Fibroblast of peridontal ligament (primary cell): ENCODE data around the gene CLDND1.
"Not testable (repeated sequence)": the region's sequence is repeated elsewhere in the genome, so short reads cannot be mapped to it uniquely, and the experiment has no call there.

Source experiments
- DNase-seq: peaks from one replicate; pipeline ENCODE4 v3.0.0-alpha.2; 2010; ENCODE audit errors: extremely low read depth

Gene CLDND1

DNA sequence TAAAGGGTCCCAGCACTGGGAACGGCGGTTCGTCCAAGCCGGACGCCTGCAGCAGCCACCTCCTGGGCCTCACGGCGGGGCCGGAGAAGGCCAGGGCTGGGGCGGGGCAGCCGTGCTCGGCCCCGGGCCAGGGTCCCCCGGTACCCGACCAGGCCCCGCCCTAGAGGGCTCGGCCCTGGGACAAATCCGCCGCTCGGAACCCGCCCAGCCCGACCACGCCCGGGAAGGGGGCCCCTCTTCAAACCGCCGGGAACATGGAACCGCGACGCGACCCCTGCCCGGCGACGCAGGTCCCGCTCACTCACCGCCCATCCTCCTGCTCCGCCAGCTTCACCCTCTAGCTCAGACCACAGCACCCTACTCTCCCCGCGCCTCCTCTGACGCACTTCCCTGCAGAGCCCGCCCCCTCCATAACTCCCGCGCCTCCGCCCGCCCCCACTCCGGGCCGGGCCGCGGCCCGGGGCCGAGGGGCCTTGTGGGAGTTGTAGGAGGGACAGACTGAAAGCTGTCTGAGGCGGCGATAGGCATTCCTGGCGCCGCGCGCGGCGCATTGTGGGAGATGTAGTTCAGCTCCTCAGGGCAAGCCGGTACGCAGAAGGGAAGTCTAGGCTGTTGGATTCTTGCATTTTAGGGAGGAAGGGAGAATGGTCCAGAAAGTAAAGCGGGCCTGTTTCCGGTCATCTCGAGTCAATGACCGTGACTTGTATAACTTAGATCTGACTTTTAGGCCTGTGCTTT lies at the start of gene CLDND1:
TSS of gene CLDND1 (minus strand) at position 359 of the 738 bp plus-strand sequence. CDS start 1,478 bp downstream, outside the sequence.
- DNase-seq, result peak; percentile 93

GRCh38 chr3:98568402-98568801 lies 45.7 kb upstream of the CLDND1 start:
- no peak for DNase-seq

DNA sequence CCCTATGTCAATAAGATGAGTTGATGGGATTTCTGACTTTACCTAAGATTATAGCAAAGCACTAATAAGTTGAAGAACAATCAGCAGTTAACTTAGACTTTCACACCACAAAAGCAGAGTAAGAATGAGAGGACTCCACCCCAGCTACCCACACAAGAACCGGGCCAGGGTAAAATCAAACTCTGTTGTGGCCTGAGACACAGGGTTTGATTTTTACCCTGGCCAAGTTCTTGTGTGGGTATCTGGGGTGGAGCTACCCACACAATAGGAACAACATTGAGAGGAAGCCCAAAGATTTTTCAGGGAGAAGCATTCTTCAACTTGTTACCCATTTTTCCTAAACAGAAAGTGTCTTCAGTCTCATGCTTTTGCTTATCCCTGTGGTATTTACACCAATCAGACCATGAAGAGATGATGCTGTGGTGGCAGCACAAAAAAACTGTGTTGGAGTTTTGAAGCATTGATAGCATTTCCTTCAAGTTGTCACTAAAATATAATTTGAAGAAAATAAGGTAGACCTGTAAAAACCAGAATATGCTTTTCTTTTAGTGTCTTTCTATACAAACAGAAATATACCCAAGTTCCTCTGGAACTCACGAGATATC lies 45.1 kb upstream of the CLDND1 start:
- DNase-seq, result no peak

DNA sequence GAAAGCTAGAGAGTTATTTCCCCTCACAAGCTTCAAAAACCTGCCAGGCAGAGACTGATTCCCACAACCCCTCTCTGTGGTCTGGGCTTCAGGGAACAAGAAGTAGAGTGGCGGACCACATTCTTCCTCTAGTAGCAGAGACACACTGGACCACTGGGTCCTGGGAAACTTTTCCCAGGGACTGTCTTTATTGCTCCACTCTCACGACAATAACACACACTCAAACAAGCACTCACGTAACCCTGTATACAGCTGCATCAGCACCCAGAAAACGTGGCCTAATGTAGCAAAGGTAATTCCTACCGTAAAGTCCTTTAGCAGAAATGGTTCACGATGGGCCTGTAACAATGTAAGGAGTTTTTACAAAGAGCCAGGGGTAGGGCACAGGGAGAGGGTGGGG lies 43.1 kb upstream of the CLDND1 start:
- DNase-seq, result no peak

DNA sequence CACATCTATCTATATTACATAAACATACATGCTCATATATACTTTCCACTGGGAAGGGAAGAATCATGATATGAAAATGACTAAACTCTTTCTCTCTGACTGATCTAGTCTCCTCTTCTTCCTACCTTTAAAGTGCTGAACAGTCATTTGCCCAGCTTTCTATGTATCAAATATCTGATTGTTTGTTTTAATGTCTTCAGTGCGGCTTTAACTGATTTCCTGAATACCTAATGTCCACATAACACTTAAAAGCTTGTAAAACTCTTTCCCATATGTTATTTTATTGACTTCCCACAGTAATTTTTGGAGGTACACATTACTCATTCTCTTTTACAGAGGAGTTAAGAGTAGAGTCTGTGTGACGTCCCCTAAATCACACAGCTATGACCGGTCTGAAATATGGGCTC lies 42.5 kb upstream of the CLDND1 start:
- no peak for DNase-seq

GRCh38 chr3:98564282-98565005 lies 41.7 kb upstream of the CLDND1 start:
- DNase-seq, result no peak

DNA sequence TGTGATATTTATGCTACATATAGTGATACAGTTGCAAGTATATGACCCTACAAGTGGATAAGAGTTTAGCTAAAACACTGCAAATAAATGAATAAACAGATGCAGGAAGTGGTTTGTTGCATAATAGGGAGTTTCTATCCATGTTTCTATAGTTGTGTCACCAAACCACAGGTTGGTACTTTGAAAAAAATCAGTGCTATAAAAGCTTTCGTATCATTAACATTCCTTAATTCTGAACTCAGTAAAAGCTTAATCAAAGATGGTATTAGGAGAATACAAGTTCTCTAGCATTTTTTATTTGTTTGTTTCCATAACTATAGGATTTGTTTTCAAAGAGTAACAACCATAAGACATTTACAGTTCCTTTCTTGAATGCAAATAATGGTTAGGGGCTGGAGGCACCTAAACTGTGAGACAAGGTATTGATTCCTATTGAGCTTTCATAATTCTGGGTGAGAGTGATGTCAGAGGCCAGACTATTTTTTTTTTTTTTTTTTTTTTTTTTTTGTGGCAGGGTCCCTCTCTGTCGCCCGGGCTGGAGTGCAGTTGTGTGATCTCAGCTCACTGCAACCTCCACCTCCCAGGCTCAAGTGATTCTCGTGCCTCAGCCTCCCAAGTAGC lies 41.1 kb upstream of the CLDND1 start:
- DNase-seq, result peak; percentile 35

DNA sequence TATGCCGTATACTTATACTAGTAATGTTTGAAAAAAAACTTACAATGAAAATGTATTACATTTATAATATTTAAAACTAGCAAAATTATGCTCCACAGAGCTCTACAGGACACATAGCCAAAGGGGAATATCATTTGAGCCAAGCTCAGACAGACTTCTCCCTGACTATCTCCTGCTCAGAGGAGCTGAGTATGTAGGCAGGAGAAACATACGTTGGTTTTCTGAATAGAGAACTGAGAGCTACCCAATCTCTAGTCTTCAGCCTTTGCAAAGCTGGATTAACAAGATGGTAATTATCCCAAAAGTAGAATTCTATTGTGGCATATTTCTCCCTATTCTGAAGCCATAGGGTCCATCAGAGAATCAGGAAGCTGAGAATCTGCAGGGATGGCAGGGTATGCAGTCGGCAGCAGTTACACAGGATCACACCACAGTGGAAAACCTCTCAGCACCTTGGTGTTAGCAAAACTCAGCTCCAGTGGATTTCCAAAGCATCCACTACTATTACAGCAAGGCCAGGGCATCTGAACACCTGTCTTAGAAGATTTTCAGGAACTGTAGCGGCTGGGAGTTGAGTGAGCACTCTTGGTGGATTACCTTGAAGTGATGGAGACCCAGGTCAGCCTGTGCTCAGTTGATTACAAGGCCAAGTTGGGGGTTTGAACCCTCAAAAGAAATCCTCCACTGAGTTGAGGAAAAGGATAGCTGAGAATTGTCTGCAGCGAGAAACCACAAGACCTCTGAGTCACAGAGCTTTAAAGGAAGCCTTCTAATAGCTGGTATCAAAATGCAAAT lies 39.2 kb upstream of the CLDND1 start:
- no peak for DNase-seq

GRCh38 chr3:98560911-98561310 lies 38.2 kb upstream of the CLDND1 start:
- no peak for DNase-seq

- DNase-seq, result not testable (repeated sequence)
Observed at GRCh38 chr3:98559769-98560168, 37.1 kb upstream of the CLDND1 start.

DNA sequence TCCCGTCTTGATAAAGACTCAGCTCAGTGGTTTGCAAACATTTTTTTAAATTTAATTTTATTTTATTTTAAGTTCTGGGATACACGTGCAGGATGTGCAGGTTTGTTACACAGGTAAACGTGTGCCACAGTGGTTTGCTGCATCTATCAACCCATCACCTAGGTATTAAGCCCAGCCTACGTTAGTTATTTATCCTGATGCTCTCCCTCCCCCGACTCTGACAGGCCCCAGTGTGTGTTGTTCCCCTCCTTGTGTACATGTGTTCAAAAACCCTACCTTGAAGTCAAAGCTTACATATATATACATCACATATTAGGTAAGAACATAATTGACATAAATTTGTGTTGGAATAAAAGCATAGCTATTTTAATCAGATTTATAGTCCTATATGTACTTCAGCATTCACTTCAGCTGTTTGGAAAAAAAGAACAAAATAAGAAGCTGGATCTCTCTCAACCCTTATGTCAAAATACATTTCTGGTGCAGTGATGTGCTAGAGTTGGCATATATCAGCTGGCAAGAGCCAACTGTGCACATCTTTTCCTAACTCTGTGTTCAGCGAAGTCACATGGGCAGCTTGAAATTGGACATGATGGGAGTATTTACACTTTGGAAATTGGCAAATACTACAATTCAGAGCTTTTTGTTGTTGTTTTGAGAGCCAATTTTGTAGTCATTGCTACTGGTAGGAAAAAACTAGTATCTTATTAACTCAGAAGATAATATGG lies 35.6 kb upstream of the CLDND1 start:
- DNase-seq, result no peak

DNA sequence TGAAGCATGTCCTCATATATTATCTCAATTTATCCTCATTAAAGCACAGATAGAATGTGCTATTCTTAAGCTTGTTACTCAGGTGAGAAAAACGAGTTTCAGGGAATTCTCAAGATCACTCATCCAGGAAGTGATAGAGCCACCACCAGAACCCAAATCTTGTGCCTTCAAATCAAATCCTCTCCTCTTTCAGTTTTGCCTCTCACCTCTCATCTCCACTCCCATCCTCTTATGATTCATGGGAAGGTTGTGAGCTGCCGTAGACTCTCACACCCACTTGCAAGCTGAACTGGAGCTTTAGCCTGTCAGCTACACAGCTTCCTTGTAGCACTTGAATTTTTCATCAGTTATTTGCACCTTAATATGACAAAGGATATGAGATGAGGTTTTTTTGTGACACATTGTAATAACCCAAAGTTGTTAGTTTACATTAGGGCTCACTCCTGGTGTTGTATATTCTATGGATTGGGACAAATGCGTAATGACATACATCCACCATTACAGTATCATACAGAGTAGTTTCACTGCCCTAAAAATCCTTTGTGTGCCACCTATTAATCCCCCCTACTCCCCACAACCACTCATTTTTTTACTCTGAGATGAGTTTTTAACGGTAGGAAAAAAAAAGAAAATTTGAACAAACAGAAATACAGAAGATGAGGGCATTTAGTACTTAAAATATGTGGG lies 34.8 kb upstream of the CLDND1 start:
- no peak for DNase-seq

DNA sequence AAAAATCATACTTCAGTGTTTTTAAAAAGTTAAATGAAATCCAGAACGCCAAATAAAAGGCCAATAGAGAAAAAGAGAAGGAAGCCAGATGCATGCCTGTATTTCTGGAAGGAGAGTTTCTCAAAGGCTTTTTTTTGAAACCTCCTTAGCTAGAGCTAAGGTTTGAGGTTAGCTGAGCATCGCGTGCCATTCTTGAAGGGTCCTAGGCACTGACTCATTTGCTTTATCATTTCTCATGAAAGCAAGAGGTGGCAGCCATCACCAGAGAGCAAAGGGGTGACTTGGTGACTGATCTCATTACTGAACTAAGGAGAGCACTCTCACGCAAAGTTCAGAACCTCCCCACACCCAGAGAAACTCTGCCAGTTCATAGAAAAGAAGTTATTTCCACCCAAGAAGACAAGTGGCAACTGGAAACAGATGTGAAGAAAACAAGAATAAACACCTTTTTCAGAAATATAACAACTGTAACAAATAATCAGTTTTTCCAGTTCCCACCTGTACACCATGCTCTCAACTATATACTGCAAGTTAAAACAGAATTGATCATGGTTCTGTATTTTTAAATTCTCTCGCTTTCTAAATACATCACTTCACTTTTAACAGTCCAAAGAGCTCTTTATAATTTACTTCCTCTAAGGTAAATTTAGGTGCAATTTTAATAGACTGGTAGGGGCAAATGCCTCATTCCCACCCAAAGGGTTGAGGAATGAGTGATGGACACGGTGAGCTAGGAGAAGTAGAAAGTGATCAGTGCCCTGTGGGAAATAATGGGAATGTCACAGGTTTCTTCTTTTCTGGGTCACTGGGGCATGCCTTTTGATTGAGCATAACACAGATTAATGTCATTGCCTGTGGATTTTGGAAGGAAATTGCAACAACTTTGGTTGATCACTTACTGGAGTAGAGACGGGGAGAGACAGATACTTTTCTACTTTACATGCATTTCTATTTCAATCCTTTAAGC lies 33.7 kb upstream of the CLDND1 start:
- DNase-seq, result no peak

- no peak for DNase-seq
Observed at GRCh38 chr3:98555025-98555379, 32.3 kb upstream of the CLDND1 start.

GRCh38 chr3:98554580-98554979 lies 31.9 kb upstream of the CLDND1 start:
- DNase-seq, result no peak

DNA sequence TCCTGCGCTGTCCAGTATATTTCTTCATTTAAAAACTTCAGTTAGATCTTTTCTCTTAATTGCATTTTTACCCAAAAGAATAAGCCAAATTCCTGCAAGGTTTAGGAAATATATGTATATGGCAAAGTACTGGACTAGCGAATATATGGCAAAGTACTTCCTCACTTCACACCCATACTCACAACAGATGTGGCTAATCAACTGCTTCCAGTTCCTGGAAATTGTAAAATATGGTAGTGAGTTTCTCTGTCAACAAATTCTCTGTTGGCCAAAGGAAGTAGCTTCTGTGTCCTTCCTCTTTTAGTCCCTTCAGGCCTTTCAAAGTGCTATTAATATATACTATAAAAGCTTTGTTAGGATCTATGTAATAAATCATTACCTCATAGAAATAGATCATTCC lies 31.1 kb upstream of the CLDND1 start:
- DNase-seq, result no peak

GRCh38 chr3:98553021-98553563 lies 30.4 kb upstream of the CLDND1 start:
- no peak for DNase-seq

DNA sequence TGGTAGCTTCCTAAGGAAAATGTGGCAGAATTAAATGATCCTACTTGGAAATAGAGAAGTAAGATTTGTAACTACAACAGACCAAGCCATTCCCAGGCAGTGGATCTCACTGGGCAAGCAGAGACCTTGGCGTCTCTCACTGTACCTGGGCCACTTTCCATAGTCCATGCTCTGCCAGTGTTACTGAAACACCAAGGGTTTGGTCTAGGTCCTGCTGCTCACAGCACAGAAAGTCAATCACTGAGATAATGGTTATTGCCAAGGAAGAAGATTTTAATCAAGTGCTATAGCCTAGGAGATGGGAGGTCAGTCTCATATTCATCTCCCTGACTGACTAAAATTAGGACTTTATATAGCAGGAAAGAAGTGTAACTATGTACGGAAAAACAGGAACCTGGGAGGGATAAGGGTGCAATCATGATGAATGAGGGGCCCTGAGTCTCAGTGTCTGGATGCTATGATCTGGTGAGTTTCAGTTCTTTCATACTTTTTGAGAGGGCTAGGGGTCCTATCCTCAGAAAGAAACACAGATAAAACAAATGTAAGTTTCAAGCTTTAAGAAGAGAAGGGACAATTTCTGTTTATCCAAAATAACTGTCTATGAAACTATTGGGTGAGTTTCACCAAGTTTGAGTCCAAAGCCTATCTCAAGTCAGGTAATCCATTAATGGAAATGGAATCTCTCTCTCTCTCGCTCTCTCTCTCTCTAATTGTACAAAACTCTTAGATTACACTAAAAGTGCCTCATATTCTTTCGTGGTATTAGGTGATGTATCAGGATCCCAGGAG lies 29.7 kb upstream of the CLDND1 start:
- DNase-seq, result no peak
